Ishikawa (cell line): ENCODE data around the gene ZMIZ1.

ENCODE experiments used
- CEBPB ChIP-seq: IDR thresholded peaks from 2 replicates; pipeline ENCODE4 v1.6.1; 2012
- CREB1 ChIP-seq: IDR thresholded peaks from 2 replicates; pipeline ENCODE4 v1.6.1; 2012; ENCODE audit warnings: low read depth
- EGR1 ChIP-seq: IDR thresholded peaks from 2 replicates; pipeline ENCODE4 v1.6.1; 2012
- EP300 ChIP-seq: IDR thresholded peaks from 2 replicates; pipeline ENCODE4 v1.6.1; 2012; ENCODE audit warnings: borderline replicate concordance
- FOXM1 ChIP-seq: IDR thresholded peaks from 2 replicates; pipeline ENCODE4 v1.6.1; 2012; ENCODE audit warnings: low read depth, borderline replicate concordance
- MAX ChIP-seq: IDR thresholded peaks from 2 replicates; pipeline ENCODE4 v1.6.1; 2012
- NFIC ChIP-seq: IDR thresholded peaks from 2 replicates; pipeline ENCODE4 v1.6.1; 2012
- RAD21 ChIP-seq: IDR thresholded peaks from 2 replicates; pipeline ENCODE4 v1.6.1; 2012; ENCODE audit warnings: low read depth
- REST ChIP-seq: IDR thresholded peaks from 2 replicates; pipeline ENCODE4 v1.6.1; 2012; ENCODE audit warnings: low read depth, mild to moderate bottlenecking
- TAF1 ChIP-seq: IDR thresholded peaks from 2 replicates; pipeline ENCODE4 v1.6.1; 2012; ENCODE audit warnings: low read depth, mild to moderate bottlenecking
- TCF12 ChIP-seq: IDR thresholded peaks from 2 replicates; pipeline ENCODE4 v1.6.1; 2012; ENCODE audit warnings: low read depth
- TEAD4 ChIP-seq: IDR thresholded peaks from 2 replicates; pipeline ENCODE4 v1.6.1; 2012
- YY1 ChIP-seq: IDR thresholded peaks from 2 replicates; pipeline ENCODE4 v1.6.1; 2012; ENCODE audit warnings: low read depth
- ZBTB7A ChIP-seq: IDR thresholded peaks from 2 replicates; pipeline ENCODE4 v1.6.1; 2012; ENCODE audit warnings: low read depth
- TF ChIP-seq, protein P1 (sequence below): IDR thresholded peaks from 2 replicates; pipeline ENCODE4 v1.6.1; 2012

ZMIZ1 gene

DNA sequence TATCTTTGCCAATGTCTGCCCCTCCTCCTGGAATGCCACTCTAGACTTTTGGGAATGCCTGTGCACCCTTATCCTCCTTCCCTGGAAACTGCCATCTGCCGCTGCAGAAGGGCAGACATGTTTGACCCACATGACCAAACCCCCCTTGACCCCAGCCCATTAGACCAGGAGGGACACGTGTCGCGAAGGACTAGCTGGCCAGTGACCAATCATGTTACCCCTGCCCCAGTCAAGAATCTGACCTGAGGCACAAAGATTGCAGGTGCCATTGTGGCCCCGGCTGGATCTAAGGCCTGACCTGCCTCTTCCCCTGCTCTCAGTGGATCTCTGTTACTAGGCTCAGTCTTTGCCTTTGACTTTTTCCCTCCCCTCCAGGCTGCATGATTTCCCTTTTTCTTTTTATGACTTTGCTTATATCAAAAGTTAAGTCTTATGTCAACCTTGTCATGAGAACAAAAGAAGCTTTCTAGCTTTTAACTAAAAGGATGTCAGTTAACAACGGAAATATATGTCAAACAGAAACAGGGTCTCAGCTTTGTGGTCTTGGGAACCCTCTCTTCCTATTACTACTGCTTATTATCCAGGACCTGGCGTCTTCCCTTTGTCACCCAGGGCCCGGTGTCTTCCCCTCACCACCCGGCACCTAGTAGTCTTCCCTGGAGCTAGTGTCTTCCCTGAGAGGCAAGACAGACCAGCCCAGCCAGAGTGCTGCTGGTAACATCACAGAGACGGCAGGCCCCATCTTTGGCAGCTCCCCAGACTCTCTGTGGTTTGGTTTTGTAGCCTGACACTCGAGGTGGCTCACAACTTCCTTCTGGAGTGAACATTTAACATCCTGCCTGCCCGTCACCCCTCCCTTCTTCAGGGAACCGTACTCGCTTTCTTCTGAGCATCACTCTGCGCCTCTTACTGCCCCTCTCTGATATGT, 254.1 kb downstream of the ZMIZ1 start:
- TF ChIP-seq TEAD4: no peak
- no peak for TF ChIP-seq TCF12
- TF ChIP-seq REST: no peak
- no peak for TF ChIP-seq CEBPB
- no peak for TF ChIP-seq EGR1
- TF ChIP-seq FOXM1: no peak
- no peak for TF ChIP-seq YY1
- no peak for TF ChIP-seq TAF1
- TF ChIP-seq, protein P1, sequence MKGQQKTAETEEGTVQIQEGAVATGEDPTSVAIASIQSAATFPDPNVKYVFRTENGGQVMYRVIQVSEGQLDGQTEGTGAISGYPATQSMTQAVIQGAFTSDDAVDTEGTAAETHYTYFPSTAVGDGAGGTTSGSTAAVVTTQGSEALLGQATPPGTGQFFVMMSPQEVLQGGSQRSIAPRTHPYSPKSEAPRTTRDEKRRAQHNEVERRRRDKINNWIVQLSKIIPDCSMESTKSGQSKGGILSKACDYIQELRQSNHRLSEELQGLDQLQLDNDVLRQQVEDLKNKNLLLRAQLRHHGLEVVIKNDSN: no peak
- TF ChIP-seq EP300: no peak
- no peak for TF ChIP-seq CREB1
- TF ChIP-seq ZBTB7A: no peak
- no peak for TF ChIP-seq MAX
- TF ChIP-seq NFIC: no peak
- TF ChIP-seq RAD21: no peak

DNA sequence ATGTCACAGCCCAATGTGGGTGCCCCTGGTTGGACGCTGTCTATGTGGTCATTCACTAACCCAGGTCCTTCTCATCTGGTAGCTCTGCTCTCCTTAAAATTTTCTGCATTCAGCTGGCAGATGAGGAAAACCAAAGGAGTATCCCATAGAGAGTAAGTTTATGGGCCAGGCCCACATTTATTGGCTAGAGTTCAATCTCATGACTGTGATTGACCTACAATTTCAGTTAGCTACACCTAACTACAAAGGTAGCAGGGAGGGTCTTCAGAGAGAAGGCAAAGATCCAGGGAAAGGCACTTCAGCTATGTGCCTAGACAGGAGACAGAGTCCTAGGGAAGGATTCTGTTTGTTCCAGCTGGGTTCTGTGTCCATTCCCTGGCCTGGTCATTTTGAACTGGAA, 254.8 kb downstream of the ZMIZ1 start:
- TF ChIP-seq RAD21 (no peak), TAF1 (no peak), REST (no peak), TEAD4 (no peak), NFIC (no peak)

DNA sequence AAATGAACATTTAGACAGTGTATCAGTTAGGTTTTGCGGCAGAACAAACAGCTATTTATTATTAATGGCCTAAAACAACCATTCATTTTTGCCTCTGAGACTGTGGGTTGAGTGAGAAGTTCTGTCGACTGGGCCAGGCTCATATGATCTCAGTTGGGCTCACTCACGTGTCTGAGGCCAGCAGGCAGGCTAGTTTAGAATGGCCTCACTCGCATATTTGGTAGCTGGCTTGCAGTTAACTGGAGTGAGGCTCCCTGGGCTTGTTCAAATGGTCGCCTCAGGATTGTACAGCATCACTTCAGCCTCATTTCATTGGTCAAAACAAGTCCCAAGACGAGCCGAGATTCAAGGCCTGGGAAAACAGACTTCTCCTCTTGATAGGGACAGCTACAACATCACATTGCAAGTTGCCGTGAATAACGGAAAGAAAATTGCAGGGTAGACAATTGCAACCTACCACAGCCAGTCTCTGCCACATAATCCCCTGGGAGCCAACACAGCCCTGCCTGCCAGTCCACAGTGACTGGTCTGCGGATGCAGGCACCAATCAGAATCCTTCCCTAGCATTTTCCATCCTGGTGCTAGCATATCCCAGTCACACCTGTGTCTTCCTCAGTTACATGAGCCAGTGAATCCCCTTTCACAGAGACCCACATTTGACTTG, 255.4 kb downstream of the ZMIZ1 start:
- no peak for TF ChIP-seq REST
- no peak for TF ChIP-seq FOXM1
- TF ChIP-seq EP300: no peak
- TF ChIP-seq ZBTB7A: no peak
- TF ChIP-seq EGR1: no peak
- no peak for TF ChIP-seq TAF1
- no peak for TF ChIP-seq TCF12
- no peak for TF ChIP-seq MAX

DNA sequence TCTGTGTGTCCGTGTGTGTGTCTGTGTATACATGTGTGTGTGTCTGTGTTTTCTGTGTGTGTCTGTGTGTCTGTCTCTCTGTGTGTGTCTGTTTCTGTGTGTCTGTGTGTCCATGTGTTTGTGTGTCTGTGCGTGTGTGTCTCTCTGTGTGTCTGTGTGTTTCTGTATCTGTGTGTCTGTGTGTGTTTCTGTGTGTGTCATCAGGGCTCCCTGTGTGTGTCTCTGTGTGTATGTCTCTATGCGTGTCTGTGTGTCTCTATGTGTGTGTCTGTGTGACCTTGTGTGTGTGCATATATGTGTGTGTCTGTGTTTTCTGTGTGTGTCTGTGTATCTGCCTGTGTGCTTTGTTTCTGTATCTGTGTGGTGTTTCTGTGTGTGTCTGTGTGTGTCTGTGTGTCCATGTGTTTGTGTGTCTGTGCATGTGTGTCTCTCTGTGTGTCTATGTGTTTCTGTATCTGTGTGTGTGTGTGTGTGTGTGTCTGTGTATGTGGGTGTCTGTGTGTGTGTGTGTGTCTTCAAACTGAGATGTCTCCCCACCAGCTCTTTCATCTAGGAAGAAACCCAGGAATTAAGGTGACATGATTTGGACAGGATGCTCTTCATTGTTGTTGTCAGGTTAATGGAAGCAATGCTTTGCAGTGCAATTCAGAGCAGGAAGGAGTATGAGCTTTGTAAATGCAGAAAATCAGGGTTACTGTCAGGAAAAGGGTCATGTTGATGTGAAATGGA, 257.8 kb downstream of the ZMIZ1 start:
- TF ChIP-seq CEBPB (no peak), ZBTB7A (no peak)

DNA sequence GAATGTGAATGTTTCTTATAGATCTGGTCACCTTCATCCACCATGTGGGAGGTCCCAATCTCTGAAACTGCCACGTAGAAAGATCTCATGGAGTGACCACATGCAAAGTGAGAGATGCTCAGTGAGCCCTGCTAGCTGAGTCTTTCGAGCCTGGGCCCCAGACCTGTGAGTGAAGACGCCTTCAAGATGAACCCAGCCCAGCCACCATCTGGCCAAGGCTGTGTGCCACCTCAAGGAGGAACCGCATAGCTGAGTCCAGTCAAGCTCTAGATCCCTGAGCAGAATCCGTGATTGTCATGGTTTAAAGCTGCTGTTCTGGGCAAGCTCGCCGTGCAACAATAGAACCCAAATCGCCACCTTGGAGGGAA, 258.3 kb downstream of the ZMIZ1 start:
- TF ChIP-seq CREB1: no peak
- no peak for TF ChIP-seq RAD21
- TF ChIP-seq, protein P1: no peak
- TF ChIP-seq YY1: no peak
- TF ChIP-seq TAF1: no peak
- TF ChIP-seq EP300: no peak
- TF ChIP-seq MAX: no peak
- no peak for TF ChIP-seq EGR1
- TF ChIP-seq FOXM1: no peak
- no peak for TF ChIP-seq TEAD4
- no peak for TF ChIP-seq ZBTB7A
- no peak for TF ChIP-seq NFIC
- no peak for TF ChIP-seq TCF12
